Thymus (tissue), 11 donors: Measurements from ENCODE around the gene SHC3. TPM values are rescaled to one million over a fixed set of nuclear protein-coding genes. Genes with fewer than 3 reads are reported as not detected.

Experiments used
- DNase-seq, 9 donors: peaks; one replicate each; pipeline ENCODE4 v3.0.0-alpha.2; 2013; ENCODE audit warnings: low spot score in 9 of 9, low read depth in 6 of 9, missing footprints in 1 of 9
- H3K27ac ChIP-seq, 2 donors: one replicate each; pipeline ENCODE4 v1.5.1; 2013; ENCODE audit warnings: control low read depth in 1 of 2, low read depth in 1 of 2, low read length in 1 of 2, mild to moderate bottlenecking in 1 of 2, moderate library complexity in 1 of 2
- H3K27me3 ChIP-seq, 2 donors: one replicate each; pipeline ENCODE4 v1.5.1; 2013; ENCODE audit warnings: low read length in 1 of 2; ENCODE audit not compliant: control insufficient read depth in 2 of 2, insufficient read depth in 1 of 2
- H3K36me3 ChIP-seq, 2 donors: one replicate each; pipeline ENCODE4 v1.5.1; 2013; ENCODE audit warnings: low read length in 1 of 2, mild to moderate bottlenecking in 1 of 2, moderate library complexity in 1 of 2; ENCODE audit not compliant: control insufficient read depth in 2 of 2, insufficient read depth in 2 of 2
- H3K4me1 ChIP-seq, 2 donors: one replicate each; pipeline ENCODE4 v1.5.1; 2013; ENCODE audit warnings: low read length in 2 of 2; ENCODE audit not compliant: control insufficient read depth in 2 of 2, insufficient read depth in 2 of 2
- H3K4me3 ChIP-seq, 2 donors: one replicate each; pipeline ENCODE4 v1.5.1; 2013; ENCODE audit warnings: low read length in 2 of 2, control low read depth in 1 of 2, mild to moderate bottlenecking in 1 of 2
- H3K9me3 ChIP-seq, 2 donors: one replicate each; pipeline ENCODE4 v1.5.1; 2013; ENCODE audit warnings: low read length in 1 of 2, mild to moderate bottlenecking in 1 of 2; ENCODE audit not compliant: control insufficient read depth in 2 of 2, insufficient read depth in 1 of 2
- WGBS: extraction: QIAGEN DNeasy Blood & Tissue Kit; methylation state at CpG from one replicate; pipeline ENCODE4 v1.1.7; 2013; 5-methylcytosine and 5-hydroxymethylcytosine counted together
- polyA plus RNA-seq: library from polyadenylated mRNA; stranded (reverse); fragments of 200-250 nt; gene quantifications from one replicate; pipeline ENCODE4 v1.2.3, GENCODE V29; 2013
- total RNA-seq: library from RNA; stranded (reverse); fragments of 120-200 nt; gene quantifications from one replicate; pipeline ENCODE4 v1.2.4, GENCODE V29; 2013
- donor health status: healthy.

SHC3 gene
- total and polyA plus RNA-seq, 2 donors, result 0.05 to 0.16 TPM

GRCh38 chr9:88990729-88991065 is 187.9 kb downstream of the SHC3 start:
- H3K27ac ChIP-seq, result peak overlapping the region in 1 of 2 donors; percentile 50

GRCh38 chr9:88990041-88990728 is 188.4 kb downstream of the SHC3 start:
- DNase-seq, result peak in 1 of 9 donors; percentile 31
- Histone ChIP-seq H3K4me3 (peak overlapping the region; percentile 62 to 84), H3K4me1 (peaks cover 30 to 41% of the 10 kb centered on the region in 2 donors), H3K36me3 (peaks cover 4 to 12% of the 10 kb centered on the region in 2 donors), H3K9me3 (no peaks in the 10 kb centered on the region), H3K27ac (peak overlapping the region in 1 of 2 donors; percentile 59), H3K27me3 (peaks cover 0 to 33% of the 10 kb centered on the region in 2 donors)
- WGBS, result 88% methylated on average over 25 of the region's 25 CpGs

More at GRCh38 chr9:88990729-88991065, 187.9 kb downstream of the SHC3 start:
- peaks cover 6 to 17% of the 10 kb centered on the region in 2 donors for H3K36me3 ChIP-seq
- H3K4me3 ChIP-seq, result peak overlapping the region; percentile 62 to 84
- peaks cover 0 to 33% of the 10 kb centered on the region in 2 donors for H3K27me3 ChIP-seq
- H3K4me1 ChIP-seq, result peaks cover 30 to 41% of the 10 kb centered on the region in 2 donors
- H3K9me3 ChIP-seq, result no peaks in the 10 kb centered on the region
- WGBS, result 32% methylated on average over 21 of the region's 21 CpGs
- DNase-seq, result peak in 4 of 9 donors; percentile 34 to 62 (median 40)

GRCh38 chr9:88988796-88989641 is 189.6 kb downstream of the SHC3 start:
- 23% methylated on average over 7 of the region's 7 CpGs for WGBS
- peak in 5 of 9 donors; percentile 37 to 80 (median 48) for DNase-seq
- no peaks in the 10 kb centered on the region for H3K9me3 ChIP-seq
- peak overlapping the region; percentile 59 to 60 for H3K27ac ChIP-seq
- H3K36me3 ChIP-seq, result peaks cover 0 to 4% of the 10 kb centered on the region in 2 donors
- peaks cover 0 to 31% of the 10 kb centered on the region in 2 donors for H3K27me3 ChIP-seq
- H3K4me3 ChIP-seq, result peak overlapping the region in 1 of 2 donors; percentile 6
- peaks cover 28 to 36% of the 10 kb centered on the region in 2 donors for H3K4me1 ChIP-seq

- 84% methylated on average over 4 of the region's 4 CpGs for WGBS
- Histone ChIP-seq H3K4me3 (no peak overlapping the region), H3K27me3 (peaks cover 0 to 25% of the 10 kb centered on the region in 2 donors), H3K9me3 (no peaks in the 10 kb centered on the region), H3K27ac (no peak overlapping the region), H3K36me3 (no peaks in the 10 kb centered on the region), H3K4me1 (peaks cover 21 to 31% of the 10 kb centered on the region in 2 donors)
- no peak for DNase-seq
Observed at GRCh38 chr9:88987661-88988060, 191.0 kb downstream of the SHC3 start.

GRCh38 chr9:88986776-88987175 is 191.8 kb downstream of the SHC3 start:
- peaks cover 0 to 19% of the 10 kb centered on the region in 2 donors for H3K27me3 ChIP-seq
- H3K9me3 ChIP-seq, result no peaks in the 10 kb centered on the region
- H3K27ac ChIP-seq, result no peak overlapping the region
- DNase-seq, result no peak
- H3K36me3 ChIP-seq, result no peaks in the 10 kb centered on the region
- 96% methylated on average over 3 of the region's 3 CpGs for WGBS
- peaks cover 18 to 28% of the 10 kb centered on the region in 2 donors for H3K4me1 ChIP-seq
- no peak overlapping the region for H3K4me3 ChIP-seq

GRCh38 chr9:88985616-88986015 is 193.0 kb downstream of the SHC3 start:
- Histone ChIP-seq H3K4me3 (no peak overlapping the region), H3K9me3 (no peaks in the 10 kb centered on the region), H3K36me3 (no peaks in the 10 kb centered on the region), H3K4me1 (peaks cover 16 to 21% of the 10 kb centered on the region in 2 donors), H3K27ac (no peak overlapping the region), H3K27me3 (peaks cover 0 to 11% of the 10 kb centered on the region in 2 donors)
- 90% methylated on average over 2 of the region's 2 CpGs for WGBS
- DNase-seq, result no peak

- Histone ChIP-seq H3K27ac (no peak overlapping the region), H3K27me3 (peaks cover 0 to 3% of the 10 kb centered on the region in 2 donors), H3K9me3 (peaks cover 0 to 1% of the 10 kb centered on the region in 2 donors), H3K4me3 (no peak overlapping the region), H3K36me3 (no peaks in the 10 kb centered on the region), H3K4me1 (peaks cover 8 to 10% of the 10 kb centered on the region in 2 donors)
- WGBS, result 95% methylated on average over 4 of the region's 4 CpGs
- DNase-seq, result no peak
Observed at GRCh38 chr9:88984543-88984883, 194.1 kb downstream of the SHC3 start.

GRCh38 chr9:88983865-88984542 is 194.6 kb downstream of the SHC3 start:
- Histone ChIP-seq H3K4me3 (no peak overlapping the region), H3K4me1 (peaks cover 3 to 5% of the 10 kb centered on the region in 2 donors), H3K36me3 (no peaks in the 10 kb centered on the region), H3K27me3 (no peaks in the 10 kb centered on the region), H3K27ac (no peak overlapping the region), H3K9me3 (peaks cover 3% of the 10 kb centered on the region in 2 donors)
- no peak for DNase-seq
- WGBS, result 94% methylated on average over 2 of the region's 2 CpGs
